Type B pancreatic cell (in vitro differentiated cells): ENCODE data around the gene S100A16. TPM values are rescaled to one million over a fixed set of nuclear protein-coding genes. Genes with fewer than 3 reads are reported as not detected.
A peak's percentile ranks its signal among the peaks of the same experiment; 100 is the strongest.
"Not testable (repeated sequence)": the region's sequence is repeated elsewhere in the genome, so short reads cannot be mapped to it uniquely, and the experiment has no call there.

ENCODE experiments used
- DNase-seq: peaks from one replicate; pipeline ENCODE4 v3.0.0; 2021; ENCODE audit warnings: mixed read lengths; ENCODE audit not compliant: unreplicated experiment; ENCODE audit errors: extremely low spot score
- H3K27ac Mint-ChIP-seq: 2 replicates; pipeline ENCODE4 v1.8.0; 2021; ENCODE audit warnings: mild to moderate bottlenecking, mixed read lengths
- H3K27me3 Mint-ChIP-seq: 2 replicates; pipeline ENCODE4 v1.8.0; 2021; ENCODE audit warnings: mixed read lengths
- H3K36me3 Mint-ChIP-seq: 2 replicates; pipeline ENCODE4 v1.8.0; 2021; ENCODE audit warnings: mixed read lengths
- H3K4me1 Mint-ChIP-seq: one replicate; pipeline ENCODE4 v1.8.0; 2021; ENCODE audit warnings: mixed read lengths; ENCODE audit not compliant: unreplicated experiment
- H3K4me3 Mint-ChIP-seq: 2 replicates; pipeline ENCODE4 v1.8.0; 2021; ENCODE audit warnings: mild to moderate bottlenecking, mixed read lengths
- H3K9me3 Mint-ChIP-seq: 2 replicates; pipeline ENCODE4 v1.8.0; 2021; ENCODE audit warnings: mixed read lengths
- CTCF ChIP-seq: fragments of 200-600 bp; sonication (generic); conservative IDR thresholded peaks from 2 replicates; pipeline ENCODE4 v1.5.0; 2021; ENCODE audit warnings: antibody characterized with exemption, mild to moderate bottlenecking
- total RNA-seq: library from RNA; stranded (reverse); gene quantifications from 2 replicates; pipeline ENCODE4 v1.2.1, GENCODE V29; 2021; ENCODE audit warnings: low replicate concordance

The S100A16 gene
- total RNA-seq, 1 donor from 2014 or later, result 173 TPM

- Mint-ChIP-seq H3K27me3 (no peaks in the 10 kb centered on the region), H3K27ac (no peak overlapping the region), H3K9me3 (no peaks in the 10 kb centered on the region), H3K36me3 (peaks cover 44% of the 10 kb centered on the region), H3K4me3 (no peak overlapping the region), H3K4me1 (no peaks in the 10 kb centered on the region)
- TF ChIP-seq CTCF, result no peak
- no peak for DNase-seq
Measured at GRCh38 chr1:153643100-153643499, 30.2 kb upstream of the S100A16 start.

- Mint-ChIP-seq H3K27ac (no peak overlapping the region), H3K9me3 (no peaks in the 10 kb centered on the region), H3K4me3 (no peak overlapping the region), H3K27me3 (no peaks in the 10 kb centered on the region), H3K36me3 (peaks cover 50% of the 10 kb centered on the region), H3K4me1 (peaks cover 4% of the 10 kb centered on the region)
- no peak for DNase-seq
- TF ChIP-seq CTCF, result no peak
Measured at GRCh38 chr1:153642161-153642560, 29.2 kb upstream of the S100A16 start.

DNA sequence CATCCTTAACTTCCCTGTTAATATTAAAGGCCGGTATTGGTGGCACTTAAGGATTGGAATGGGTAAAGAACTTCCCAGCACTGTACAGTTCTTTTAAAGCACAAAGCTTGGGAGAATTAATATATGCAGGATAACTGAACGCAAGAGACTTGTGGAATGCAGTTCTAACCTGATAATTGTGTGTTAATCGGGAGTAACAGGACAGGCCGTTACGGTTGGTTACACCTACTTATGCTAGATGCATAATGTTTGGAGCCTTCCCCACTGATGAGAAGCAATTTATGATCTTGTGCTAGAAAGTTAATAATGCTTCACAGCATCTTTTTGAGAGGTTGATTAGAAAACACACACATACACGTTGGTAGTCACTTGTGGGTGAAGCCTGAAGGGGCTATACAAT lies 27.9 kb upstream of the S100A16 start:
- no peak for DNase-seq
- H3K27ac Mint-ChIP-seq, result peak overlapping the region; percentile 9
- peaks cover 10% of the 10 kb centered on the region for H3K4me1 Mint-ChIP-seq
- H3K9me3 Mint-ChIP-seq, result no peaks in the 10 kb centered on the region
- H3K27me3 Mint-ChIP-seq, result no peaks in the 10 kb centered on the region
- no peak for TF ChIP-seq CTCF
- H3K36me3 Mint-ChIP-seq, result peaks cover 51% of the 10 kb centered on the region
- H3K4me3 Mint-ChIP-seq, result no peak overlapping the region

- peaks cover 45% of the 10 kb centered on the region for H3K36me3 Mint-ChIP-seq
- H3K9me3 Mint-ChIP-seq, H3K27me3 Mint-ChIP-seq, H3K27ac Mint-ChIP-seq, DNase-seq, H3K4me1 Mint-ChIP-seq, H3K4me3 Mint-ChIP-seq: not testable (repeated sequence)
Measured at GRCh38 chr1:153640213-153640612, 27.3 kb upstream of the S100A16 start.

DNA sequence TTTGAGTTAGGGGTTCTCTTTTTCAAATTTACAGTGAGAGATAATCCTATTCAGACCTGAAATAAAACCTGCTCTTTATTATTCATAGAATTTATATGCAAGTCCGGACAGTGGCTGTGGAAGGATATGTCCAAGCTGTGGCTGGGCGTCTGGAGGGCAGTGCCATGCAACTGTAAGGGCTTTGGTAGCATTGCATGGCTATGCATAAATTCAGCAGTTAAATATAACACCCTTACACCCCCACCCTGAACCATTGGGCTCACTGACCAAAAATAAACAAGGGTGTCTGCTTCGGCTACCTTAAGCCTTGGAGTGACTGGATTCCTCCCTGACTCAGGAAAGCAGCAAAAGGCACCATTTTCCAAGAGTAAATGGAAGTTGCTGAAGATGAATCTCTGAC lies 26.3 kb upstream of the S100A16 start:
- H3K4me3 Mint-ChIP-seq, result no peak overlapping the region
- no peaks in the 10 kb centered on the region for H3K9me3 Mint-ChIP-seq
- no peak for DNase-seq
- H3K27me3 Mint-ChIP-seq, result no peaks in the 10 kb centered on the region
- TF ChIP-seq CTCF, result no peak
- peaks cover 42% of the 10 kb centered on the region for H3K36me3 Mint-ChIP-seq
- no peak overlapping the region for H3K27ac Mint-ChIP-seq
- H3K4me1 Mint-ChIP-seq, result peaks cover 13% of the 10 kb centered on the region

DNA sequence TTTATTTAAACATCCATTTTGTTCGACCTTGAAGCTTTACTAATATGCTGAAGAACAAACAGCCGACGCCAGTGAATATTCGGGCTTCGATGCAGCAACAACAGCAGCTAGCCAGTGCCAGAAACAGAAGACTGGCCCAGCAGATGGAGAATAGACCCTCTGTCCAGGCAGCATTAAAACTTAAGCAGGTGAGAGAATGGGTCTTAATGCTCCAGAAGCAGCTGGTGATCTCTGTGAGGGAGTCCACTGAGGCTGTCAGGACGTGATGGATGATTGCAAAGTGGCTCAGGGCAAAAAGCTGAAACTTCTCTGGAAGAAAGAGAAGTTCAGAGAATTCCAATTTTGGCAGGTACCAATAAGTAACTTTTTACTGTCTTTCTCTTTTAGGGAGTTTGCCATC lies 25.3 kb upstream of the S100A16 start:
- TF ChIP-seq CTCF, result no peak
- no peak for DNase-seq
- Mint-ChIP-seq H3K9me3 (no peaks in the 10 kb centered on the region), H3K27me3 (no peaks in the 10 kb centered on the region), H3K27ac (no peak overlapping the region), H3K4me3 (no peak overlapping the region), H3K36me3 (peaks cover 41% of the 10 kb centered on the region), H3K4me1 (peaks cover 20% of the 10 kb centered on the region)
